Neural progenitor cell (in vitro differentiated cells): ENCODE results near the gene ARHGAP42. TPM values are rescaled to one million over a fixed set of nuclear protein-coding genes. Genes with fewer than 3 reads are reported as not detected.
"Not testable (repeated sequence)": the region's sequence is repeated elsewhere in the genome, so short reads cannot be mapped to it uniquely, and the experiment has no call there.

Experiments used
- DNase-seq: peaks from one replicate; pipeline ENCODE4 v3.0.0-alpha.2; 2016; ENCODE audit warnings: low spot score
- H2AFZ ChIP-seq: fragments of 200-600 bp; sonication (generic); replicated peaks from 2 replicates; pipeline ENCODE4 v1.6.1; 2016; ENCODE audit warnings: antibody characterized with exemption
- H3F3A ChIP-seq: fragments of 200-600 bp; sonication (generic); 2 replicates; pipeline ENCODE4 v1.6.1; 2016; ENCODE audit warnings: antibody characterized with exemption, low read depth
- H3K27ac ChIP-seq: fragments of 200-600 bp; sonication (generic); 2 replicates; pipeline ENCODE4 v1.5.1; 2016; ENCODE audit warnings: mild to moderate bottlenecking
- H3K27me3 ChIP-seq: fragments of 200-600 bp; sonication (generic); 2 replicates; pipeline ENCODE4 v1.6.1; 2016; ENCODE audit warnings: mild to moderate bottlenecking, moderate library complexity
- H3K36me3 ChIP-seq: fragments of 200-600 bp; sonication (generic); 2 replicates; pipeline ENCODE4 v1.5.1; 2016
- H3K4me1 ChIP-seq: fragments of 200-600 bp; sonication (generic); 2 replicates; pipeline ENCODE4 v1.6.1; 2016; ENCODE audit warnings: mixed run types
- H3K4me2 ChIP-seq: fragments of 200-600 bp; sonication (generic); 2 replicates; pipeline ENCODE4 v1.6.1; 2016
- H3K4me3 ChIP-seq: fragments of 200-600 bp; sonication (generic); 2 replicates; pipeline ENCODE4 v1.5.1; 2016
- H3K79me2 ChIP-seq: fragments of 200-600 bp; sonication (generic); 2 replicates; pipeline ENCODE4 v1.6.1; 2016; ENCODE audit warnings: low read depth
- H3K9ac ChIP-seq: fragments of 200-600 bp; sonication (generic); 2 replicates; pipeline ENCODE4 v1.6.1; 2016
- H3K9me3 ChIP-seq: fragments of 200-600 bp; sonication (generic); 2 replicates; pipeline ENCODE4 v1.5.1; 2016; ENCODE audit warnings: low read depth
- H4K20me1 ChIP-seq: fragments of 200-600 bp; sonication (generic); 2 replicates; pipeline ENCODE4 v1.6.1; 2016; ENCODE audit warnings: low read depth
- H3K27ac Mint-ChIP-seq: 3 replicates; pipeline ENCODE4 v1.8.0; 2021; ENCODE audit warnings: mixed read lengths
- H3K27me3 Mint-ChIP-seq: 2 replicates; pipeline ENCODE4 v1.8.0; 2022; ENCODE audit warnings: low read depth, mild to moderate bottlenecking, inconsistent platforms, moderate library complexity, mixed read lengths; ENCODE audit not compliant: insufficient read depth
- H3K36me3 Mint-ChIP-seq: 3 replicates; pipeline ENCODE4 v1.8.0; 2021; ENCODE audit warnings: mixed read lengths
- H3K4me1 Mint-ChIP-seq: 3 replicates; pipeline ENCODE4 v1.8.0; 2021; ENCODE audit warnings: mixed read lengths
- H3K4me3 Mint-ChIP-seq: 3 replicates; pipeline ENCODE4 v1.8.0; 2021; ENCODE audit warnings: mild to moderate bottlenecking, moderate library complexity, mixed read lengths
- H3K9me3 Mint-ChIP-seq: 3 replicates; pipeline ENCODE4 v1.8.0; 2020; ENCODE audit warnings: mixed read lengths
- EZH2 ChIP-seq: fragments of 200-600 bp; sonication (generic); IDR thresholded peaks from 2 replicates; pipeline ENCODE4 v1.6.1; 2017; ENCODE audit warnings: antibody characterized with exemption, mild to moderate bottlenecking, moderate library complexity
- EZH2phosphoT487 ChIP-seq: fragments of 200-600 bp; sonication (generic); IDR thresholded peaks from 2 replicates; pipeline ENCODE4 v1.6.1; 2017; ENCODE audit warnings: antibody characterized with exemption
- total RNA-seq: library from RNA; depleted of rRNA; stranded (reverse); fragments of >200 nt; gene quantifications from 2 replicates; pipeline ENCODE4 v1.2.3, GENCODE V29; 2015; ENCODE audit warnings: low replicate concordance
- TF ChIP-seq, protein P1 (sequence below): fragments of 200-600 bp; sonication (generic); IDR thresholded peaks from 2 replicates; pipeline ENCODE4 v1.5.1; 2017; ENCODE audit warnings: antibody characterized with exemption, mild to moderate bottlenecking

The ARHGAP42 gene
- total RNA-seq, 1 donor from 2014 or later: 31.0 TPM

DNA sequence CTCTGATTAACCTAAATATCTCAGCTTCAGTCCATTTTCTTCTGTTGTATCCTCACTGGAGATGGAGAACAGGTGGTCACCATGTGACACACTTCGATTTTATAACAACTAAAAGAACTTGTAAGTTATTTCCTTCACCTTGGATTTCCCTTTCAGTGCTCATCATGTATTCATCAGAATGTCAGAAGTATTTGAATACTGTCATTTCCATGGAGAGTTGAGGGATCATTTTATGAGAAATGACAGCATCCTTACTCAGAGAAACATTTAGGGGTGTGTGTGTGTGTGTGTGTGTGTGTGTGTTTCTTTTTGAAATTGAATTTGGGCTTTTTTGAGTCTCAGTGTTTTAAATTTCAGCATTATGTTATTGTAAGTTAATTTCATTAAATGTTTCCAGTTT, 205.8 kb downstream of the ARHGAP42 start:
- no peak overlapping the region for H3K27ac Mint-ChIP-seq
- H3K27me3 Mint-ChIP-seq: no peaks in the 10 kb centered on the region
- Histone ChIP-seq H4K20me1 (no peaks in the 10 kb centered on the region), H3K9me3 (no peaks in the 10 kb centered on the region), H2AFZ (no peak overlapping the region), H3F3A (no peaks in the 10 kb centered on the region), H3K4me3 (no peak overlapping the region), H3K9ac (no peak overlapping the region), H3K4me2 (no peak overlapping the region), H3K27me3 (no peaks in the 10 kb centered on the region), H3K4me1 (no peaks in the 10 kb centered on the region), H3K79me2 (no peaks in the 10 kb centered on the region), H3K36me3 (no peaks in the 10 kb centered on the region), H3K27ac (no peak overlapping the region)
- DNase-seq: no peak
- H3K36me3 Mint-ChIP-seq: no peaks in the 10 kb centered on the region
- no peak for TF ChIP-seq EZH2phosphoT487
- TF ChIP-seq EZH2: no peak
- TF ChIP-seq, protein P1, sequence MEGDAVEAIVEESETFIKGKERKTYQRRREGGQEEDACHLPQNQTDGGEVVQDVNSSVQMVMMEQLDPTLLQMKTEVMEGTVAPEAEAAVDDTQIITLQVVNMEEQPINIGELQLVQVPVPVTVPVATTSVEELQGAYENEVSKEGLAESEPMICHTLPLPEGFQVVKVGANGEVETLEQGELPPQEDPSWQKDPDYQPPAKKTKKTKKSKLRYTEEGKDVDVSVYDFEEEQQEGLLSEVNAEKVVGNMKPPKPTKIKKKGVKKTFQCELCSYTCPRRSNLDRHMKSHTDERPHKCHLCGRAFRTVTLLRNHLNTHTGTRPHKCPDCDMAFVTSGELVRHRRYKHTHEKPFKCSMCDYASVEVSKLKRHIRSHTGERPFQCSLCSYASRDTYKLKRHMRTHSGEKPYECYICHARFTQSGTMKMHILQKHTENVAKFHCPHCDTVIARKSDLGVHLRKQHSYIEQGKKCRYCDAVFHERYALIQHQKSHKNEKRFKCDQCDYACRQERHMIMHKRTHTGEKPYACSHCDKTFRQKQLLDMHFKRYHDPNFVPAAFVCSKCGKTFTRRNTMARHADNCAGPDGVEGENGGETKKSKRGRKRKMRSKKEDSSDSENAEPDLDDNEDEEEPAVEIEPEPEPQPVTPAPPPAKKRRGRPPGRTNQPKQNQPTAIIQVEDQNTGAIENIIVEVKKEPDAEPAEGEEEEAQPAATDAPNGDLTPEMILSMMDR: no peak
- H3K4me3 Mint-ChIP-seq: no peak overlapping the region
- peaks cover 6% of the 10 kb centered on the region for H3K4me1 Mint-ChIP-seq
- peaks cover 2% of the 10 kb centered on the region for H3K9me3 Mint-ChIP-seq

DNA sequence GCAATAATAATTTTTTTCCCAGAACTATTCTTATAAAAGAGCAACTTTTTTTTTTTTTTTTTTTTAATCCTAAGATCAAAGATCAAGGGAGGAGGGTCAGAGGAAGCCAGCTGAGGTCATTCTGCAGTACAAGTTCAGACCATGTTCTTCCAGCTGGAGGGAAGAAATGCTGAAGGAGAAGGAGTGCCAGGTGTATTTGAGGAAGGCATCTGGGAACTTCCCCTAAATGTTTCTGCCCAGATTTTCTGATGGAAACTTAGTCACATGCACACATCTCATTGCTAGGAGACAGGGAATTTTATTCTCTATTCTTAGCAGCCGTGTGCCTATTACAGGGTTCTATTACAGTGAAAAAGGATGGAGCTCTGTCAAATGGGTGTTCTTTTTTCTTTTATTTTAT, 208.4 kb downstream of the ARHGAP42 start:
- peaks cover 6% of the 10 kb centered on the region for H3K4me1 Mint-ChIP-seq
- Histone ChIP-seq H3K9ac (no peak overlapping the region), H3K36me3 (no peaks in the 10 kb centered on the region), H3K9me3 (no peaks in the 10 kb centered on the region), H3K4me3 (no peak overlapping the region), H4K20me1 (no peaks in the 10 kb centered on the region), H3K4me2 (no peak overlapping the region), H2AFZ (no peak overlapping the region), H3K79me2 (no peaks in the 10 kb centered on the region), H3K27me3 (no peaks in the 10 kb centered on the region), H3K27ac (no peak overlapping the region), H3F3A (no peaks in the 10 kb centered on the region), H3K4me1 (no peaks in the 10 kb centered on the region)
- peaks cover 2% of the 10 kb centered on the region for H3K9me3 Mint-ChIP-seq
- H3K4me3 Mint-ChIP-seq: no peak overlapping the region
- H3K27ac Mint-ChIP-seq: no peak overlapping the region
- no peak for DNase-seq
- no peaks in the 10 kb centered on the region for H3K36me3 Mint-ChIP-seq
- TF ChIP-seq EZH2phosphoT487 (no peak), EZH2 (no peak)
- no peaks in the 10 kb centered on the region for H3K27me3 Mint-ChIP-seq

DNA sequence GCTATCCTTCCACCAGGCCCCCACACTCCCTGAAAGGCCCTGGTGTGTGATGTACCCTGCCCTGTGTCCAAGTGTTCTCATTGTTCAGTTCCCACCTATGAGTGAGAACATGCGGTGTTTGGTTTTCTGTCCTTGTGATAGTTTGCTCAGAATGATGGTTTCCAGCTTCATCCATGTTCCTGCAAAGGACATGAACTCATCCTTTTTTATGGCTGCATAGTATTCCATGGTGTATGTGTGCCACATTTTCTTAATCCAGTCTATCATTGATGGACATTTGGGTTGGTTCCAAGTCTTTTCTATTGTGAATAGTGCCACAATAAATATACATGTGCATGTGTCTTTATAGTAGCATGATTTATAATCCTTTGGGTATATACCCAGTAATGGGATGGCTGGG, 208.9 kb downstream of the ARHGAP42 start:
- H3K36me3 Mint-ChIP-seq, H3K27me3 ChIP-seq, H3K27ac Mint-ChIP-seq: not testable (repeated sequence)

DNA sequence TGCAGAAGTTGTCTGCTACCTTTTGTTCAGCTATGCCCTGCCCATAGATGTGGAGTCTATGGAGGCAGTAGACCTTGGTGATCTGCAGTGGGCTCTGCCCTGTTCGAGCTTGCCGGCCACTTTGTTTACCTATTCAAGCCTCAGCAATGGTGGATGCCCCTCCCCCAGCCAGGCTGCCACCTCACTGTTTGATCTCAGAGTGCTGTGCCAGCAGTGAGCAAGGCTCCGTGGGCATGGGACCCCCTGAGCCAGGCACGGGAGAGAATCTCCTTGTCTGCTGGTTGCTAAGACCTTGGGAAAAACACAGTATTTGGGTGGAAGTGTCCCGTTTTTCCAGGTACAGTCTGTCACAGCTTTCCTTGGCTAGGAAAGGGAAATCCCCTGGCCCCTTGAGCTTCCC, 214.4 kb downstream of the ARHGAP42 start:
- not testable (repeated sequence) for H3K4me1 Mint-ChIP-seq

More for the DNA sequence above, 208.9 kb downstream of the ARHGAP42 start:
- not testable (repeated sequence) for H3K4me3 ChIP-seq, H3K4me1 ChIP-seq, H3F3A ChIP-seq, H3K9ac ChIP-seq, H3K4me1 Mint-ChIP-seq, H3K27me3 Mint-ChIP-seq, H3K27ac ChIP-seq, H3K9me3 ChIP-seq, H3K9me3 Mint-ChIP-seq, H3K36me3 ChIP-seq, H3K79me2 ChIP-seq, H3K4me2 ChIP-seq, H3K4me3 Mint-ChIP-seq, H2AFZ ChIP-seq, DNase-seq, H4K20me1 ChIP-seq

DNA sequence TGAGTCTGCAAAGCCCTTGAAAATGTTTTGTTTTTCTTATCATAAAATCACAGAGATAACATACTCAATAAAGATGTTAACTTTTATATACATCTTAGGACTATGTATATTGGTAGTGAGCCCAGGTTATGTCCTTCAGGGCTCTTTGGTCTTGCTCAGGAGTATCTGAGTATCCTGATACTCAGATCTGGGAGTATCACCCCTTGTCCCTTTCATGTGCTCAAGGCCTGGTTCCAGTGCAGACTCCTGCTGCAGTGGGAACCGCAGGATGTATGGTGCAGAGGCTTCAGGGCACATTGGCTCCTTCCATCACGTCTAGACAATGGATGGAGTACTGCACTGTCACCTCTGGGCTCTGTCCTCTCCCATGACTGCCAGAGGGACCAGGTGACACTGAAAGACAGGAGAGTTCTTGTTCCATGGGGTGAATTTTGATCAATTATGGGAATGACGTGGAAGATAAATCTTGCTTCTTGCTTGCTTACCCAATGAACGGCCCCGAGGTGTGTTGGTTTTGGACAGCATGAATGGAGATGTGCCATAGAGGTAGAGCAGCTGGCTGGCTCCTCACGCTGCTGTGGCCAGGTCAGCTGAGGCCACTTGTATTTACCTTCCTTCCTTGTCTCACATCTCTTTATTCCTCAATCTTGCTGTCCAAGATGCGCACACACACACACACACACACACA, 215.5 kb downstream of the ARHGAP42 start:
- Mint-ChIP-seq H3K27me3 (no peaks in the 10 kb centered on the region), H3K4me1 (peaks cover 3% of the 10 kb centered on the region), H3K9me3 (no peaks in the 10 kb centered on the region), H3K4me3 (no peak overlapping the region), H3K36me3 (no peaks in the 10 kb centered on the region), H3K27ac (peak overlapping the region; percentile 35)
- H3K4me3 ChIP-seq: no peak overlapping the region
- H3K79me2 ChIP-seq: no peaks in the 10 kb centered on the region
- H3K27me3 ChIP-seq: no peaks in the 10 kb centered on the region
- no peaks in the 10 kb centered on the region for H3K36me3 ChIP-seq
- H3K9ac ChIP-seq: no peak overlapping the region
- H2AFZ ChIP-seq: no peak overlapping the region
- H3F3A ChIP-seq: no peaks in the 10 kb centered on the region
- H3K4me2 ChIP-seq: no peak overlapping the region
- H4K20me1 ChIP-seq: no peaks in the 10 kb centered on the region
- H3K27ac ChIP-seq: no peak overlapping the region
- no peak for DNase-seq
- no peaks in the 10 kb centered on the region for H3K9me3 ChIP-seq
- TF ChIP-seq EZH2phosphoT487: no peak
- TF ChIP-seq EZH2: no peak
- TF ChIP-seq, protein P1: no peak
- H3K4me1 ChIP-seq: no peaks in the 10 kb centered on the region

More for the DNA sequence above, 214.4 kb downstream of the ARHGAP42 start:
- not testable (repeated sequence) for H3K27ac ChIP-seq, H3K4me3 Mint-ChIP-seq, H3K9me3 Mint-ChIP-seq, H3K27me3 Mint-ChIP-seq, H3K27me3 ChIP-seq, H4K20me1 ChIP-seq, H3K36me3 Mint-ChIP-seq, H3K36me3 ChIP-seq, H3K4me2 ChIP-seq, H3K4me1 ChIP-seq, H3K9ac ChIP-seq, H3K79me2 ChIP-seq, H2AFZ ChIP-seq, H3K9me3 ChIP-seq, H3K4me3 ChIP-seq, H3F3A ChIP-seq, H3K27ac Mint-ChIP-seq, DNase-seq
